Measurements from ENCODE around the gene CNIH2. TPM values are rescaled to one million over a fixed set of nuclear protein-coding genes. Genes with fewer than 3 reads are reported as not detected.
A peak's percentile ranks its signal among the peaks of the same experiment; 100 is the strongest.

The CNIH2 gene
- total and polyA plus RNA-seq, 2 donors (not counting 1 experiment from before 2014, with no cell fraction given), result 0.92 to 2.0 TPM

DNA sequence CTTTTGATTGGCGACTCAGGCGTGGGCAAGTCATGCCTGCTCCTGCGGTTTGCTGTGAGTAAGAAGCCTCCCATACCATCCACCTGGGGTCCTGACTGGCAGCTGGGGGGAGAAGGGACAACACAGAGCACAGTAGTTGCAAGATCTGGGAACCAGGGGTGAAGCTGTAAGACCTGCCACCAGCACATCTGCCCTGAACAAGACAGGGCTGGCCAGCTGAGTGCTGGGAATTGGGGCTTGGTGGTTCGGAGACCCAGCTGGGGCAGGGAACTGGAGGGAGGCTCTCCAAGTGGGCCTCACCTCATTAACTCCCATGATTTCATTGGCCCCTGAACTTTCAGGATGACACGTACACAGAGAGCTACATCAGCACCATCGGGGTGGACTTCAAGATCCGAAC, 6.2 kb upstream of the CNIH2 start:
- Mint-ChIP-seq H3K9me3 (ENCODE audit: insufficient read depth) (no peaks in the 10 kb centered on the region), H3K4me1 (peaks cover 28% of the 10 kb centered on the region), H3K27me3 (no peaks in the 10 kb centered on the region), H3K4me3 (no peak overlapping the region), H3K27ac (peak overlapping the region; percentile 29)
- peaks cover 13 to 25% of the 10 kb centered on the region in 2 donors for H3K4me1 ChIP-seq (ENCODE audit: control insufficient read depth in 2 of 2, insufficient read depth in 2 of 2, low read length in 2 of 2)
- no peaks in the 10 kb centered on the region for H3K27me3 ChIP-seq (replicated peaks in 1 of 4; ENCODE audit: control extremely low read depth in 1 of 4, control insufficient read depth in 3 of 4, insufficient read depth in 4 of 4, low read length in 3 of 4)
- H3K4me3 ChIP-seq (ENCODE audit: control extremely low read depth in 1 of 5, extremely low read depth in 1 of 5, insufficient read depth in 1 of 5, low read depth in 2 of 5, low read length in 4 of 5), result no peak overlapping the region
- DNase-seq, result no peak
- H4K20me1 ChIP-seq (ENCODE audit: control insufficient read depth, insufficient read depth, low read length, poor library complexity, severe bottlenecking), result peaks cover 47% of the 10 kb centered on the region
- POLR2A ChIA-PET, result no interaction called here
- CTCF ChIA-PET, result interaction anchor here (1.0 to 4.7 kb wide), 3 partner anchors 9 to 40 kb away, joined by 3 to 33 read pairs (median 4); partner anchors contain the start of gene YIF1A
- H3K36me3 ChIP-seq (replicated peaks in 1 of 2; ENCODE audit: control extremely low read depth in 1 of 2, control insufficient read depth in 1 of 2, extremely low read depth in 1 of 2, insufficient read depth in 2 of 2, low read length in 1 of 2), result peaks cover 0 to 56% of the 10 kb centered on the region in 2 experiments
- H3K4me2 ChIP-seq (replicated peaks; ENCODE audit: low read depth, low read length, poor library complexity, severe bottlenecking), result no peak overlapping the region
- intact Hi-C loops (cut with micrococcal nuclease), result no loop called here
- H3K79me2 ChIP-seq (ENCODE audit: control insufficient read depth, insufficient read depth, low read length), result peaks cover 41% of the 10 kb centered on the region
- H3K9me3 ChIP-seq (ENCODE audit: control extremely low read depth in 1 of 3, control insufficient read depth in 2 of 3, insufficient read depth in 1 of 3, low read length in 2 of 3), result no peaks in the 10 kb centered on the region
- no peak overlapping the region for H2AFZ ChIP-seq (ENCODE audit: insufficient read depth, low read depth, low read length, poor library complexity, severe bottlenecking)
- no peak overlapping the region for H3K9ac ChIP-seq (ENCODE audit: low read length)
- H3K27ac ChIP-seq (ENCODE audit: low read length in 2 of 2), result no peak overlapping the region
- 100% methylated on average over 1 of the region's 7 CpGs for WGBS (ENCODE audit: insufficient coverage)
- ATAC-seq (ENCODE audit: low read depth), result no peak
- TF ChIP-seq, protein P1, sequence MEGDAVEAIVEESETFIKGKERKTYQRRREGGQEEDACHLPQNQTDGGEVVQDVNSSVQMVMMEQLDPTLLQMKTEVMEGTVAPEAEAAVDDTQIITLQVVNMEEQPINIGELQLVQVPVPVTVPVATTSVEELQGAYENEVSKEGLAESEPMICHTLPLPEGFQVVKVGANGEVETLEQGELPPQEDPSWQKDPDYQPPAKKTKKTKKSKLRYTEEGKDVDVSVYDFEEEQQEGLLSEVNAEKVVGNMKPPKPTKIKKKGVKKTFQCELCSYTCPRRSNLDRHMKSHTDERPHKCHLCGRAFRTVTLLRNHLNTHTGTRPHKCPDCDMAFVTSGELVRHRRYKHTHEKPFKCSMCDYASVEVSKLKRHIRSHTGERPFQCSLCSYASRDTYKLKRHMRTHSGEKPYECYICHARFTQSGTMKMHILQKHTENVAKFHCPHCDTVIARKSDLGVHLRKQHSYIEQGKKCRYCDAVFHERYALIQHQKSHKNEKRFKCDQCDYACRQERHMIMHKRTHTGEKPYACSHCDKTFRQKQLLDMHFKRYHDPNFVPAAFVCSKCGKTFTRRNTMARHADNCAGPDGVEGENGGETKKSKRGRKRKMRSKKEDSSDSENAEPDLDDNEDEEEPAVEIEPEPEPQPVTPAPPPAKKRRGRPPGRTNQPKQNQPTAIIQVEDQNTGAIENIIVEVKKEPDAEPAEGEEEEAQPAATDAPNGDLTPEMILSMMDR (IDR thresholded peaks at IDR 0.05), result no peak
- TF ChIP-seq EZH2 (IDR thresholded peaks at IDR 0.05; ENCODE audit: borderline replicate concordance, insufficient read depth, low read depth, low read length, poor library complexity, severe bottlenecking), result no peak

DNA sequence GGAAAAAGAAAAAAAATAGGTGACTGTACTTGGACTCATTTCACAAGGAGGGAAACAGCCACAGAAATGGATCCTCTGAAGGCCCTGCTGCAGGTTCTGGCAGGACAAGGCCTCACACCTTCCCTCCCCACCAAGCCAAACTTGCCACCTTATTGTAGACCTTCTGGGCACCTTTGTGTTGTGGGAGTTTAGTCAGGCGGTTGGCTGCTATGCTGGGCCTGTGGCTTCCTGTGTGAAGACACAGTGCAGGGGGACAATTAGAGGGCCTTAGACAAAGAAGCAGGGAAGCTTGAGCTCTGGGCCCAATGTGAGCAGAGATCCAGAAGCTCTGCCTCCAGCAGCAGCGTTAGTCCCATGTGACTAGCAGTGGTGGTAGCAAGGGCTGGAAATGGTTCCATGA, 5.4 kb upstream of the CNIH2 start:
- ChIA-PET CTCF (interaction anchor here (4.7 kb wide), 1 partner anchor 8 kb away, joined by 33 read pairs; no protein-coding TSS in a partner anchor), POLR2A (no interaction called here)
- peaks cover 41% of the 10 kb centered on the region for H3K79me2 ChIP-seq (ENCODE audit: control insufficient read depth, insufficient read depth, low read length)
- Mint-ChIP-seq H3K4me3 (no peak overlapping the region), H3K4me1 (peaks cover 27% of the 10 kb centered on the region), H3K27me3 (no peaks in the 10 kb centered on the region), H3K27ac (no peak overlapping the region), H3K9me3 (ENCODE audit: insufficient read depth) (no peaks in the 10 kb centered on the region)
- peaks cover 0 to 56% of the 10 kb centered on the region in 2 experiments for H3K36me3 ChIP-seq (replicated peaks in 1 of 2; ENCODE audit: control extremely low read depth in 1 of 2, control insufficient read depth in 1 of 2, extremely low read depth in 1 of 2, insufficient read depth in 2 of 2, low read length in 1 of 2)
- DNase-seq (no peak), ATAC-seq (ENCODE audit: low read depth) (no peak)
- TF ChIP-seq, protein P1 (IDR thresholded peaks at IDR 0.05), result no peak
- H3K4me3 ChIP-seq (ENCODE audit: control extremely low read depth in 1 of 5, extremely low read depth in 1 of 5, insufficient read depth in 1 of 5, low read depth in 2 of 5, low read length in 4 of 5), result no peak overlapping the region
- no peak overlapping the region for H3K9ac ChIP-seq (ENCODE audit: low read length)
- WGBS (ENCODE audit: insufficient coverage), result 83% methylated on average over 2 of the region's 2 CpGs
- no peak overlapping the region for H3K4me2 ChIP-seq (replicated peaks; ENCODE audit: low read depth, low read length, poor library complexity, severe bottlenecking)
- no peaks in the 10 kb centered on the region for H3K9me3 ChIP-seq (ENCODE audit: control extremely low read depth in 1 of 3, control insufficient read depth in 2 of 3, insufficient read depth in 1 of 3, low read length in 2 of 3)
- no peak overlapping the region for H3K27ac ChIP-seq (ENCODE audit: low read length in 2 of 2)
- intact Hi-C loops (cut with micrococcal nuclease), result no loop called here
- no peaks in the 10 kb centered on the region for H3K27me3 ChIP-seq (replicated peaks in 1 of 4; ENCODE audit: control extremely low read depth in 1 of 4, control insufficient read depth in 3 of 4, insufficient read depth in 4 of 4, low read length in 3 of 4)
- peaks cover 54% of the 10 kb centered on the region for H4K20me1 ChIP-seq (ENCODE audit: control insufficient read depth, insufficient read depth, low read length, poor library complexity, severe bottlenecking)
- peaks cover 13 to 24% of the 10 kb centered on the region in 2 donors for H3K4me1 ChIP-seq (ENCODE audit: control insufficient read depth in 2 of 2, insufficient read depth in 2 of 2, low read length in 2 of 2)
- no peak overlapping the region for H2AFZ ChIP-seq (ENCODE audit: insufficient read depth, low read depth, low read length, poor library complexity, severe bottlenecking)
